GM21723 (cell line): Measurements from ENCODE around the gene CD276.
"Not testable (repeated sequence)": the region's sequence is repeated elsewhere in the genome, so short reads cannot be mapped to it uniquely, and the experiment has no call there.

Experiments used
- ATAC-seq: cut with Tn5 transposase; IDR thresholded peaks from one replicate; pipeline ENCODE4 v1.9.1; 2021; ENCODE audit warnings: mild to moderate bottlenecking, moderate library complexity; ENCODE audit not compliant: unreplicated experiment

Gene CD276

DNA sequence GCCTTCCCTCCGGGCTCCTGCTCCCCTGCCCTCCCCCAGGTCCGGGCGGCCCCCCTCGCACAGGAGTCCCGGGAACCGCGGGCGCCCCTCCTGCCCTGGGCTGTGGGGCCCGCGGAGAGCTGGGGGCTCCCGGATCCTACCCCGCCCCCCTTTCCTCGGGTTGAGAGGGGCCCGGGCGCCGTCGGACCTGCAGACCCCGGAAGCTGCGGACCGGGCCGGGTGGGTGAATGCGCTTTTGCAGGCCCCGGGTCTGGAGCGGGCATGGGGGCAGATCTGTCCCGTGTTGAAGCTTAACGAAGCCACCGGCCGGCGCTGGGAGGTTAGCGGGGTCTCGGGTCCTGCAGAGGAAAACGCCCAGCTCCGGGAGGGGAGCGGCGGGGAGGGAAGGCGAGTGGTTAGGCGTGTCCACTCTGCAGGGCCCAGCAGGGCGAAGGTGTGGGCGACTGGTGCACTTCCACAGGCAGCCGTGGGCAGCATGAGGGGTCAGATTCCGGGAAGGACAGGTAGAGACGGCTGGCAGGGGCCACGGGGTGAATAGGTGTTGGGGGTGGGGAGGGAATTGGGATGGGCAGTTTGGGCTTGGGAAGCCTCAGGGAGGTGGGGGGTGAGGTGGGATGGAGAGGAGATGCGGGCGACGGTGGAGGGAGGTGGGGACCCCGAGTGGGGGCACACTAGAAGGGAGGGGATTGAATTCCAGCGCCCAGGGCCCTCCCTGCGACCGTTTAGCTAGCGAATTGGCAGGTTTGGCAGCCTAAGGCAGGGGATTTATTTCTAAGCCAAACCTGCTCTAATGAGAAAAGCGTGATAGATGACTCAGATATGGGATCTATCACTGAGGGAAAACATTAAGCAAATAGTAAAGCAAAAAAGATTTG is 635 bp downstream of the CD276 start:
- no peak for ATAC-seq

GRCh38 chr15:73685981-73686380 is 1.8 kb downstream of the CD276 start:
- ATAC-seq, result no peak

GRCh38 chr15:73686781-73687256 is 2.6 kb downstream of the CD276 start:
- no peak for ATAC-seq

DNA sequence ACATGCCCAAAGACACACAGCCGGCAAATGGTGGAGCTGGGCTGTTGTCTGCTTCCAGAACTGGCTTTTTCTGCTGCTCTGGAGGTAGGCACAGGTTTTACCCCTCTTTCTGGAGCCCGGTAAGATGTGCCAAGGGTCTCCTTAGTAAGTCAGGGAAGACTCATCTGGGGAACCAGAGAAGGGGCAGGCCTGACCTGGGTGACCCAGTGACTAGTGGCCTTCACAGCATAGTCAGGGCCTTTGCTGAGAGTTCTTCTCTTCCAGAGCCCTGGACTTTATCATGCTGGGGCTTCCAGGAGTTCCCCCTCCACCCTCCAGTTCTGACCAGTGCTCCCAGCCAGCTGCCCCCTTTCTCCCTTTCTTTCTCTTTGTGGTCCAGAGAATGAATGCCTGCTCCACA is 3.2 kb downstream of the CD276 start:
- no peak for ATAC-seq

DNA sequence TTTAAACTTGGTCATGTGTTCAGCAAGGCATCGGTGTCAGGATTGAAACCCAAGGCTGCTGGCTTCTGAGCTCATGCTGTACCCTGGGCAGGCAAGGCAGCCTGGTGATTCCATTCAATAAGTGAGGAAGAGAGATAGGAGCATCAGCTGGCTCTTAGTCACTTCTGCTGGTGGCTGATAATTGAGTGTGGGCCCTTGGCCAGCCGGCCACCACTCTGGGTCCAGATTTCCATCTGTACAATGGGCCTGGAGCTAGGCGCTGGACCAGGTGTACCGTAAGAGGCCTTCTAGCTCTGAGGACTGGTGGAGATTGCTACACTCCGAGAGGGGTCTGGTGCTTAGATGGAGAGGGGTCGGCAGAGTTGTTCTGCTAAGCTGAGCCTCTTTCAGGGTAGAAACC is 4.3 kb downstream of the CD276 start:
- no peak for ATAC-seq

- ATAC-seq, result no peak
Observed at GRCh38 chr15:73691396-73691795, 7.2 kb downstream of the CD276 start.

DNA sequence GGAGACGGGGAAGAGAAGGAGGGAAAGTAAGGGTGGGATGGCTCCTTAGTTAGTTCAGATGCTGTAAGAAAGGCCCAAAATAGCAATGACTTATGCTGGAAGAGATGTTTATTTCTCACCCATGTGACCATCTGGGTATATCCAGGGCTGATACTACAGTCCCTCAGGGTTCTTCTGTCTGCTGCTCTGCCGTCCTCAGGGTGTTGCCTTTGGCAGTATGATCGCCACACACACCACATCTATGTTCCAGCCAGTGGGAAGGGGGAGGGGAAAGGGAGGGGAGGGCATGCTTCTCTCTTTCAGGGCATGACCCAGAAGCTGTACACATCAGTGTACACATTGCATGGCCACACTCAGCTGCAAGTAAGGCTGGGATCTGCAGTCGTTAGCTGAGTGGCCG is 10.2 kb downstream of the CD276 start:
- no peak for ATAC-seq

- ATAC-seq, result no peak
Observed at GRCh38 chr15:73695773-73696640, 11.8 kb downstream of the CD276 start.

DNA sequence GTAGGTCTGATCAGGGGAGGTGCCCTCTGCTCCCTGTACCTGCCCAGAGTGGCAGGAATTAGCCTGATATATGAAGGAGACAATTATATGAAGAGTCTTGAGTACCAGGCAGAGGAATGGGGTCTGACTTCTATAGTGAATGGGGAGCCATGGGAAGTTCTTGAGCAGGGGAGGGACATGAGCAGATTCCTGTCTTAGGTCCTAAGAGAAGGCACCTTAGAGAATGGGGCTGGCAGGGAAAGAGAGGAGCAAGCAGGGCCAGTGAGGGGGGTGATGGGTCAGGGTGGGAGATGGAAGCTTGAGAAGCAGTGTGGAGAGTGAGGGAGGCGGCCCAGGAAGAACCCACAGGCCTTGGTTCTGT is 12.4 kb downstream of the CD276 start:
- ATAC-seq, result no peak

DNA sequence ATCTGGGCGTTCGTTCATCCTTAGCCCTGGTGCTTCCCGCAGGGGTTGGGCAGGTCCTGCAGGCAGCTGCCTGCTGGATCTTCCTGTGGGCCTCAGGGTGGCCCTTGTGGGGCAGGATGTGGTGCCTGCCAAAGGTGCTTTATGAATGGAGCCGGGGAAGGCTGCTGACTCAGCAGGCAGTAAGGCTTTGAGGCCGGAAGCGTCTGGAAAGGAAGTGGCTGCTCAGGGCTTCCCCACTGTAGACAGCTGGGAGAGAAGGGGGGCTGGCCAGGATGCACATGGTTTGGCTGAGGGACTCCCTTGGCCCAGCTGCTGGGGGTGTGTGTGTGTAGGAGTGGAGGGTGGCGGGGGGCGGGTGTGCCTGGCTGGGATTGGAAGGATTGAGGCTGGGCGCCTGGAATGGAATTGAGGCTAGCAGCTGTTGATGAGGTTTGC is 12.9 kb downstream of the CD276 start:
- peak; percentile 83 for ATAC-seq

- no peak for ATAC-seq
Observed at GRCh38 chr15:73699249-73700040, 15.3 kb downstream of the CD276 start.

DNA sequence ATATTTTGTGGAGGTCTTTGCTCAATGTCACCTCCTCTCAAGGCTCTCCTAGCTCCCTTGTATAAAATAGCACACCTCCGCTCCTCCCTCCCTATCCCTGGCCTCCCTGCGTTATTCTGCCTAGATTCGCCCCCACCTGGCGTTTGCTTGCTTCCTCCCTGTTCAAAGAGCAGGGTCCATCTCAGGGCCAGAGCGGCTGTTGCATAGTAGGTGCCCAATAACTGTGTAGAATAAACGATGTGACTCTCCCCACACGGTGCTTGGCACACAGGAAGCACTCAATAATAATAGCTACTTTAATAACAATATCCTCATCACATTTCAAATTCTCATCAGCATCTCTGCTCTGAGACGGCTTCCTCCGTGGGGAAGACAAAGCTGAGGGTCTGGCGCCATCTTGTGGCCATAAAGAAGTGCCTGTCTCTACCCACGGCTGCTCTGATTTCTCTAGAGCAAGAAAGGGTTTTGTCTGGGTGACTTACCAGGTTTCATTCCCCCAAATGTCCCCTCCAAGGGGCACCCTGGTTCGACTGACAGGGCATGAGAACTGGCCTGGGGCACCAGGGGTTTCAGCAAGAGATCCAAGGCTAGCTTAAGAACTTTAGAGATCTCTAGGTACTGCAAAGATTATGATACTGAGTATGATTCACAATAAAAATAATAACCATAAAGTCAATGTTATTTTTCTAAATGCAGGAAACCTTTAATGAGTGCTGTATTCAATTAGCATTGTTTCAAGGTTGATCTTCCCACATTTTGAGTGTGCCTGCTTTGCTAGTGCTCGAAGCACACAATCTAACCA is 16.1 kb downstream of the CD276 start:
- ATAC-seq, result no peak

DNA sequence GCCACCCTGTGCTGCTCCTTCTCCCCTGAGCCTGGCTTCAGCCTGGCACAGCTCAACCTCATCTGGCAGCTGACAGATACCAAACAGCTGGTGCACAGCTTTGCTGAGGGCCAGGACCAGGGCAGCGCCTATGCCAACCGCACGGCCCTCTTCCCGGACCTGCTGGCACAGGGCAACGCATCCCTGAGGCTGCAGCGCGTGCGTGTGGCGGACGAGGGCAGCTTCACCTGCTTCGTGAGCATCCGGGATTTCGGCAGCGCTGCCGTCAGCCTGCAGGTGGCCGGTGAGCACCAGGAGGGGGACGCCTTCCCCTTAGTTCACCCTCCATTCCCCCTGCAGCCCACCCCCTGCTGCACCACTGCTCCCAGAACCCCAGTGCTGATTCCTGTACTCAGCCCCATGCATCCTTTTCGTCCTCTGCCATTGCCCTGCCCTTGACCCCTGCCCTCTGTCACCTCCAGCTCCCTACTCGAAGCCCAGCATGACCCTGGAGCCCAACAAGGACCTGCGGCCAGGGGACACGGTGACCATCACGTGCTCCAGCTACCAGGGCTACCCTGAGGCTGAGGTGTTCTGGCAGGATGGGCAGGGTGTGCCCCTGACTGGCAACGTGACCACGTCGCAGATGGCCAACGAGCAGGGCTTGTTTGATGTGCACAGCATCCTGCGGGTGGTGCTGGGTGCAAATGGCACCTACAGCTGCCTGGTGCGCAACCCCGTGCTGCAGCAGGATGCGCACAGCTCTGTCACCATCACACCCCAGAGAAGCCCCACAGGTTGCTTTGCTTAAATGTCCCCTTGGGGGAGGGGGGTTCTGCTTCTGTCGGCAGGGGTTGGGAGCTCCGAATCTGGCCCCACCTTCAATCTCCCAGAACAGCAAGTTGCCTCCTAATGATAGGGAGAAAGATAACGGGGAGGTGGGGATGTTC is 18.4 kb downstream of the CD276 start:
- not testable (repeated sequence) for ATAC-seq

GRCh38 chr15:73703601-73704000 is 19.4 kb downstream of the CD276 start:
- not testable (repeated sequence) for ATAC-seq

GRCh38 chr15:73704142-73704868 is 20.1 kb downstream of the CD276 start:
- ATAC-seq, result not testable (repeated sequence)

- no peak for ATAC-seq
Observed at GRCh38 chr15:73704869-73705645, 20.9 kb downstream of the CD276 start.

DNA sequence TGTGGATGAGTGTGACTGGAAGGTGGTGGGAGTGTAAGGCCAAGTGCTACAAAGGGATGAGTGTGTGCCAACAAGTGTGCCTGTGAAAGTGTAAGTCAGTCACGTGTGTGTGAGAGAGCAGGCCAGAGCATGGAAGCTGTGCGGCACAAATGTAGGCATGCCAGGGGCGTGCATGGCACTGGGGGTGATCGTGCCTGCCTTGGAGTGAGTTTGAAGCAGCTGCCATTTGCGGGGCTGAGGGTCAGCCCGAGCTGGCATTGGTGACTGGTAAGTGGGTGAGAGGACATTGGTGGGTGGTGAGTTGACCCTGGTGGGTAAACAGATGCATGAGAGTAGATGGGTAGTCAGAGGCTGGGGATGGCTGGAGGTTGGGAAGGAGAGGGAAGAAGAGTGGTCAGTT is 24.5 kb downstream of the CD276 start:
- no peak for ATAC-seq

- ATAC-seq, result no peak
Observed at GRCh38 chr15:73709241-73709640, 25.1 kb downstream of the CD276 start.
